Effector memory CD4-positive, alpha-beta T cell (primary cell): ENCODE data around the gene TWF1.
"Not testable (repeated sequence)": the region's sequence is repeated elsewhere in the genome, so short reads cannot be mapped to it uniquely, and the experiment has no call there.

ENCODE experiments used
- DNase-seq, 3 donors: peaks; one replicate each; pipeline ENCODE4 v3.0.0-alpha.2; 2020
- H3K27ac ChIP-seq: 2 replicates; pipeline ENCODE4 v1.7.0; 2013; ENCODE audit warnings: mild to moderate bottlenecking, low read length, moderate library complexity; ENCODE audit not compliant: insufficient read depth, poor library complexity, severe bottlenecking
- H3K27me3 ChIP-seq: replicated peaks from 2 replicates; pipeline ENCODE4 v1.7.0; 2013; ENCODE audit warnings: mild to moderate bottlenecking, low read length; ENCODE audit not compliant: insufficient read depth, control insufficient read depth, poor library complexity, severe bottlenecking
- H3K36me3 ChIP-seq: 2 replicates; pipeline ENCODE4 v1.7.0; 2013; ENCODE audit warnings: mild to moderate bottlenecking, low read length, moderate library complexity; ENCODE audit not compliant: control insufficient read depth, insufficient read depth
- H3K4me1 ChIP-seq: 2 replicates; pipeline ENCODE4 v1.7.0; 2013; ENCODE audit warnings: low read length, mild to moderate bottlenecking; ENCODE audit not compliant: control insufficient read depth, insufficient read depth, poor library complexity, severe bottlenecking
- H3K4me3 ChIP-seq: 2 replicates; pipeline ENCODE4 v1.7.0; 2013; ENCODE audit warnings: low read length, low read depth, mild to moderate bottlenecking; ENCODE audit not compliant: insufficient read depth, poor library complexity, severe bottlenecking
- H3K9me3 ChIP-seq: 2 replicates; pipeline ENCODE4 v1.7.0; 2013; ENCODE audit warnings: mild to moderate bottlenecking, low read length, moderate library complexity; ENCODE audit not compliant: control insufficient read depth

TWF1 gene

GRCh38 chr12:43764528-43764927 is 41.6 kb downstream of the TWF1 start:
- H3K27me3 ChIP-seq, result no peaks in the 10 kb centered on the region
- peaks cover 10% of the 10 kb centered on the region for H3K36me3 ChIP-seq
- DNase-seq, result no peak
- no peak overlapping the region for H3K4me3 ChIP-seq
- no peaks in the 10 kb centered on the region for H3K9me3 ChIP-seq
- H3K27ac ChIP-seq, result no peak overlapping the region
- peaks cover 34% of the 10 kb centered on the region for H3K4me1 ChIP-seq

GRCh38 chr12:43763769-43764168 is 42.3 kb downstream of the TWF1 start:
- Histone ChIP-seq H3K27me3 (no peaks in the 10 kb centered on the region), H3K9me3 (no peaks in the 10 kb centered on the region), H3K4me3 (no peak overlapping the region), H3K27ac (no peak overlapping the region), H3K4me1 (peaks cover 34% of the 10 kb centered on the region), H3K36me3 (peaks cover 6% of the 10 kb centered on the region)
- no peak for DNase-seq

- Histone ChIP-seq H3K36me3 (no peaks in the 10 kb centered on the region), H3K27me3 (no peaks in the 10 kb centered on the region), H3K4me3 (no peak overlapping the region), H3K27ac (no peak overlapping the region), H3K9me3 (no peaks in the 10 kb centered on the region), H3K4me1 (peaks cover 40% of the 10 kb centered on the region)
- DNase-seq, result no peak
Observed at GRCh38 chr12:43762596-43762995, 43.5 kb downstream of the TWF1 start.

GRCh38 chr12:43761500-43761899 is 44.6 kb downstream of the TWF1 start:
- Histone ChIP-seq H3K27me3 (no peaks in the 10 kb centered on the region), H3K36me3 (no peaks in the 10 kb centered on the region), H3K4me1 (peaks cover 41% of the 10 kb centered on the region), H3K27ac (no peak overlapping the region), H3K4me3 (no peak overlapping the region), H3K9me3 (no peaks in the 10 kb centered on the region)
- DNase-seq, result no peak

GRCh38 chr12:43760396-43760795 is 45.7 kb downstream of the TWF1 start:
- Histone ChIP-seq H3K36me3 (no peaks in the 10 kb centered on the region), H3K4me1 (peaks cover 41% of the 10 kb centered on the region), H3K27ac (no peak overlapping the region), H3K27me3 (no peaks in the 10 kb centered on the region), H3K4me3 (peak overlapping the region; percentile 91), H3K9me3 (no peaks in the 10 kb centered on the region)
- DNase-seq, result no peak

GRCh38 chr12:43758728-43759563 is 47.2 kb downstream of the TWF1 start, which contains the start of the genes IRAK4 and PUS7L:
IRAK4 (plus strand) TSS chr12:43758951; CDS start chr12:43768112, 9,161 bp downstream.
PUS7L (minus strand) TSS chr12:43758790; CDS start chr12:43755245, 3,545 bp downstream.
- Histone ChIP-seq H3K4me3 (peak within 1 kb of the TSS; percentile 91), H3K9me3 (no peaks in the 10 kb centered on the region), H3K4me1 (peaks cover 41% of the 10 kb centered on the region), H3K27ac (peak within 1 kb of the TSS; percentile 98), H3K27me3 (no peaks in the 10 kb centered on the region), H3K36me3 (peaks cover 4% of the 10 kb centered on the region)
- DNase-seq, result peak; percentile 92 to 94 (median 92)

GRCh38 chr12:43758247-43758727 is 47.8 kb downstream of the TWF1 start:
- peaks cover 41% of the 10 kb centered on the region for H3K4me1 ChIP-seq
- H3K36me3 ChIP-seq, result peaks cover 4% of the 10 kb centered on the region
- DNase-seq, result no peak

GRCh38 chr12:43754015-43754414 is 52.1 kb downstream of the TWF1 start:
- Histone ChIP-seq H3K4me1 (peaks cover 7% of the 10 kb centered on the region), H3K9me3 (no peaks in the 10 kb centered on the region), H3K4me3 (no peak overlapping the region), H3K27ac (no peak overlapping the region), H3K27me3 (no peaks in the 10 kb centered on the region), H3K36me3 (peaks cover 4% of the 10 kb centered on the region)
- no peak for DNase-seq

More at GRCh38 chr12:43758247-43758727, 47.8 kb downstream of the TWF1 start:
- Histone ChIP-seq H3K27me3 (no peaks in the 10 kb centered on the region), H3K4me3 (peak overlapping the region; percentile 91), H3K9me3 (no peaks in the 10 kb centered on the region), H3K27ac (peak overlapping the region; percentile 98)

- H3K9me3 ChIP-seq, H3K4me3 ChIP-seq, DNase-seq, H3K27ac ChIP-seq, H3K4me1 ChIP-seq, H3K36me3 ChIP-seq, H3K27me3 ChIP-seq: not testable (repeated sequence)
Observed at GRCh38 chr12:43751360-43751759, 54.8 kb downstream of the TWF1 start.

- Histone ChIP-seq H3K4me1 (no peaks in the 10 kb centered on the region), H3K27me3 (no peaks in the 10 kb centered on the region), H3K4me3 (no peak overlapping the region), H3K9me3 (no peaks in the 10 kb centered on the region), H3K36me3 (peaks cover 4% of the 10 kb centered on the region), H3K27ac (no peak overlapping the region)
- no peak for DNase-seq
Observed at GRCh38 chr12:43750814-43751213, 55.3 kb downstream of the TWF1 start.
